ENCODE measurements around the gene MACROD2.
A peak's percentile ranks its signal among the peaks of the same experiment; 100 is the strongest.
"Not testable (repeated sequence)": the region's sequence is repeated elsewhere in the genome, so short reads cannot be mapped to it uniquely, and the experiment has no call there.

MACROD2 gene

DNA sequence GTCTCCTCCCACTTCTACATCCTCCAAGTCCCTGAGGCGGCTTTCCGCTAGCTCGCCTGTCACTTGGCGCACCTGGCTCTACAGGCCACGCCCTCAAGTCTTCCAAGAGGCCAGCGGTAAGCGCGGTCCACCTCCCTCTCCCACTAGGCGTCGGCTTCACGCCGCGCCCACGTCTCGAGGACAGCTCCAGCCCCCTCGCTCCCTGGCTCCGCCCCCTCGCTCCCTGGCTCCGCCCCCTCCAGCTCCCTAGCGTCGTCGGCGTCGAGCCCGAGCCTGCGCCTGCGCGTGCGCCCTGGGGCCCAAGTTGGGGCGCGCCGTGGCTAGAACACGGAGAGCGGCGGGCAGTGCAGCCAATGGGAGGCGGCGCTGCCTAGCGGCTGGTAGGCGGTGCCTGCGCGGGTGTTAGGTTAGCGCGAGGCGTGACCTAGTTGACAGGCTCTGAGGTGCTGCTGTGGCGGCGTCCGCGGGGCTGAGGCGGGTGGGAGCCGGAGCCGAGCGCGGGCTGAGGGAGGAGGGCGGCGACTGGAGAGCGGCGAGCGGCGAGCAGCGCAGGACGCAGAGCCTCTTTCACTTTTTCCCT lies at the start of gene MACROD2:
Gene MACROD2, plus strand, starts transcription at position 431 of the 580 bp plus-strand sequence.
- DNase-seq, result peak; percentile 96

- DNase-seq, result no peak
Observed at GRCh38 chr20:13947719-13948118, 47.6 kb upstream of the MACROD2 start.

DNA sequence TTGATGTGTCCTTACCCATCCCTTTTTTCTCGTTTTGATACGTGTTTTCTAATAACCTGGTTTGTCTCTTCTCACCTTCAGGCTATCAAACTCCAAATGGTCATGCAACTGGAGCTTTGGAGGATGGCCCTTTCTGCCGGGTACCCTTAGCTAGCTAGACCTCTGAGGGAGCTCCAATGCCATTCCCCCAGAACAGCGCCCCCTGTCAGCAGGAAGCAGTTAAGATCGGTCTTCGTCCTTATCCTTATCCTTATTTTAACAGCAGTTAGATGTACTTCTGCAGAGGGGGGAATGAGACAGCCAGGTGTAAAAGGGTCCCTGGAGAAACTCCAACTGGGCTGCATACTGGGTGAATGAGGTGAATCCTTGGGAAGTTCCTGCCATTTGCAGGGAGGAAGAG lies 42.1 kb upstream of the MACROD2 start:
- DNase-seq, result no peak

DNA sequence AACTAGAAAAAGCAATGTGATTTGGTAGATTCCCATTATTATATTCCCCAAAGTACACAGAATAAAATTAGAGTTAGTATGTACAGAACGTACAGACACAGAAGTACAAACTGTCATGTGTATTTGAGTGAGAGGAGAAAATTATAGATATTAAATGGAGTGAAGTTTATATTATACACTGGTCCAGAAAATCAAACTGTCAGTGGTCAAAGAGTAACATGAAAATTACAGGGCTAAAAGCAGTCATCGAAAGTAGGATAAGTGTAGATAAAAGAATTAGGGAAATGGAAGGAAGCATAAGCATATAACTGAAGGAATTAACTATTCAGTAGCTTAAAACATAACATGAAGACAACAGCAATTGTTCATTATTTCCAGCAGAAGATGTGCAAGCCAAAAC lies 35.2 kb upstream of the MACROD2 start:
- no peak for DNase-seq

DNA sequence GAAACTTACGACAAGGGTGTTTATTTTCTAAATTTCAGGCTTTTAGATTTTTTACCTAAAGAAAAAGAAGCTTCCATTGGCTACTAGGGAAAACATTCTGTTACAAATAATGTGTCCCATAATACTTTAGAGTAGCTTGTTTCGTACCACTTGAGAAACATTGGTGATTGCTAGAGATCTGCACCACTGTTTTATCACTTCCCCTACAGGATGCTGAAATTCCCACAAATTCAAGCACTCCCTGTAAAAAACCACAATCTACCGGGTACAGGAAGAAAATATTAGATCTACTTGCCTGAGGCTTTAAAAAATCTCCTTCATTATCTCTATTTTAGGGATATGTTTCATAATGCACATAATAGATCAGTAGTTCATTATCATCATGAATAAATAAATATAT lies 34.8 kb upstream of the MACROD2 start:
- no peak for DNase-seq

DNA sequence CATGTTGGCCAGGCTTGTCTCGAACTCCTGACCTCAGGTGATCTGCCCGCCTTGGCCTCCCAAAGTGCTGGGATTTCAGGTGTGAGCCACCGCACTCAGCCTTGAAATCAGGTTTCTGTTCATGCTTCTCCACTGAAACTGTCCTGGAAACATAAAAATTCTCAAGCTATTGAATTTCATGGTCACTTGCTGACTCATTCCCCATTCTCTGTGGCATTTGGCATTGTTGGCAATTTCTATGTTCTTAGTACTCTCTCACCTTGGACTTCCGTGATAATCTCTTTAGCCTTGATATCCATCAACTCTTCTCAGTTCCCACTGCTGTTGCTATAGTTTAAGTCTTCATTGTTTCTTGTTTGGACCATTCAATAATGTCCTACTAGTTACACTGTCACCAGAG lies 11.1 kb upstream of the MACROD2 start:
- no peak for DNase-seq

GRCh38 chr20:13990465-13990864 lies 4.9 kb upstream of the MACROD2 start, which contains the start of gene SEL1L2:
Gene SEL1L2, minus strand, starts transcription at chr20:13990614. Its CDS starts 80 bp downstream, at chr20:13990534.
- DNase-seq, result no peak

DNA sequence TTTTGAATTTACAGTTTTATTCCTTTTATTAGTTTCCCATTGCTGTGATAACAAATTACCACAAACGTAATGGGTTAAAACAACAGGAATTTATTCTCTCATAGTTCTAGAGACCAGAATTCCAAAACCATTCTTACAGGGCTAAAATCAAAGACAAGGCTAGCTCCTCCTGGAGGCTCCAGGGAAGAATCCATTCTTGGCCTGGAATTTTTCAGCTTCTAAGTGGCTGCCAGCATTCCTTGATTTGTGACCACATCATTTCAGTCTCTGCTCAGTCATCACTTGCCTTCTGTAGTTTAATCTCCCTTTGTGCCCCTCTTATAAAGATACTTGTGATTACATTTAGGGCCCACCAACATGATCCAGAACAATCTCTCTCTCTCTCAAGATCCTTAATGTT lies 4.0 kb upstream of the MACROD2 start:
- DNase-seq, result no peak

DNA sequence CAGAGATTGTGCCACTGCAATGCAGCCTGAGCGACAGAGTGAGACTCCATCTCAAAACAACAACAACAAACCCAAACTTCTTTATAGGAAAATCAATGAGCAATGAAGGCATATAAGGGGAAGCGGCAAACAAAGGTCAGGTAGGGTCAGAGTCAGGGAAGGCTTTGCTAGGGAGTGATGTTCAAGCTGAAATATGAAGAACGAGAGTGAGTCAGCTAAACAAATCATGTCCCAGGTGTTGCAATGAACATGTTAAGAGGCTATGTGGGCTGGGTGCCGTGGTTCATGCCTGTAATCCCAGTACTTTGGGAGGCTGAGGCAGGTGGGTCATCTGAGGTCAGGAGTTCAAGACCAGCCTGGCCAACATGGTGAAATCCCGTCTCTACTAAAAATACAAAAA lies 3.4 kb upstream of the MACROD2 start:
- DNase-seq, result not testable (repeated sequence)

GRCh38 chr20:13995841-13996240 lies 525 bp downstream of the MACROD2 start:
- peak; percentile 47 for DNase-seq

DNA sequence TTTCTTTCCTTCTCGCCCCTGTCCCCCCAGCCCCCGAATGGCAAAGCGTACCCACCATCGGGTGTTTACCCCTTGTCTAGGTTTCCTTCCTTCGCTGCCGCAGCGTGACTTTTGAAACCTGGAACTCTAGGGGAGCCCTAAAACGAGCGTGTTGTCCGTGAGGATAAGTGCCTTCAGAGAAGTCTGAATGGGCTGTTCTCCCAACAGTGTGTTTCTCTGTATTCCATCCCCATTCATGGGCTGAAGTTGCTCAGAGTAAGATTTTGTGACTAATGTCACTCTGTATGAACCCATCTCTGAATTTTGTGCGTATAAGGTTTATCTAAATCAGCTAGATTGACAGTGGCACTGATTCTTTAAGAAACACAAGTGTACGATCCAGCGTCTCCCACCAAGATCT lies 949 bp downstream of the MACROD2 start:
- DNase-seq, result peak; percentile 24

GRCh38 chr20:14000917-14001316 lies 5.6 kb downstream of the MACROD2 start:
- DNase-seq, result no peak

- DNase-seq, result no peak
Observed at GRCh38 chr20:14005996-14006395, 10.7 kb downstream of the MACROD2 start.

DNA sequence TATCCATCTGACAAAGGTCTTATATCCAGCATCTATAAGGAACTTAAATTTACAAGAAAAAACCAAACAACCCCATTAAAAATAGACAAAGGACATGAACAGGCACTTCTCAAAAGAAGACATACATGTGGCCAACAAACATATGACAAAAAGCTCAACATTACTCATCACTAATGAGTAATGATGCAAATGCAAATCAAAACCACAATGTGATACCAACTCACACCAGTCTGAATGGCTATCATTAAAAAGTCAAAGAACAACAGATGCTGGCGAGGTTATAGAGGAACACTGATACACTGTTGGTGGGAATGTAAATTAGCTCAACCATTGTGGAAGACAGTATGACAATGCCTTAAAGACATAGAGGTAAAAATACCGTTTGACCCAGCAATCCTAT lies 13.9 kb downstream of the MACROD2 start:
- no peak for DNase-seq

- no peak for DNase-seq
Observed at GRCh38 chr20:14012671-14013070, 17.4 kb downstream of the MACROD2 start.

DNA sequence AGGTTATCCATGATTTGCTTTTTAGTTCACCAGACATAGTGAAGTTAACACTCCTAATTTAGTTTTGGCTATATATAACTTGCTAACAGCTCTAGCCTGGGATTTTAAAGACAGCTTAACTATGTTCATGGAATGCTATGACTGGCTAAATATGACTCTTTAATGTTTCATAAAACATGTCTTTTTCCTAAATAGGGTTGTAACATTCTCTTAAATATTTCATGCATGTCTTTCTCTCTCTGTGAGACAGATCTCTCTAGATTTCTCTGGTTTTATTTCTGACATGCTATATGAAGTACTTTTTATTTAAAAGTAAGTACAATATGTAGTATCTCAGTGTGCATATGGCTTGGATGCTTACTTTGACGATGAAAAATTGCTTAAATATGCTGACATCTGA lies 35.7 kb downstream of the MACROD2 start:
- DNase-seq, result no peak

DNA sequence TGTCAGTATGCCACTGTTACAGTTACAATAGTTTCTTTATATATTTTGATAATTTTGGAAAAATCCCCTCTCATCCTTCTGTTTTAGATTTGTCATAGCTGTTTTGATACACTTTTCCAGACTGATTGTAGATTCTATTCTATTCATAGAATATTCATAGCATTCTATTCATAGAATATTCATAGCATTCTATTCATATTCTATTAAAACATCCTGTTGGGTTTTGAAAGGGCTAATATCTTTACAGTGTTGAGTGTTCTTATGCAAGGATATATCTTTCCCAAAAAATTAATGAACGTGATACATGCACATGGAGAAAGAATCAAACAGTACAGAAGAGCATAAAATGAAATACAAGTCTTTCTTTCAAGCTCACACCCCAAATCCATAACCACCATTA lies 38.0 kb downstream of the MACROD2 start:
- DNase-seq, result no peak

DNA sequence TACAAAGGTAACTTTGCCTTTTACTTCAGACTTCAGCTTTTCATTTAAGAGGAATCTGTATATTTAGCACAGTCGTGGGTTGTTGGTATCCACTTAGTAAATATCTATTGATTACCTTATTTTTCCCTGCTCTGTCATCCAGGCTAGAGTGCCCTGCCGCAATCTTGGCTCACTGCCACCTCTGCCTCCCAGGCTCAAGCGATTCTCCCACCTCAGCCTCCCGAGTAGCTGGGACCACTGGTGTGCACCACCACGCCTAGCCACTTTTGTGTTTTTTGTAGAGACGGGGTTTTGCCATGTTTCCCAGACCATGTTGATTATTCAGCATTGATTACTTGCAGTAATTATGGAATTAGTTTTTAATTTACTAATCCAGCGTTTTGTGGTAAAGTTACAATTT lies 41.3 kb downstream of the MACROD2 start:
- DNase-seq, result no peak

DNA sequence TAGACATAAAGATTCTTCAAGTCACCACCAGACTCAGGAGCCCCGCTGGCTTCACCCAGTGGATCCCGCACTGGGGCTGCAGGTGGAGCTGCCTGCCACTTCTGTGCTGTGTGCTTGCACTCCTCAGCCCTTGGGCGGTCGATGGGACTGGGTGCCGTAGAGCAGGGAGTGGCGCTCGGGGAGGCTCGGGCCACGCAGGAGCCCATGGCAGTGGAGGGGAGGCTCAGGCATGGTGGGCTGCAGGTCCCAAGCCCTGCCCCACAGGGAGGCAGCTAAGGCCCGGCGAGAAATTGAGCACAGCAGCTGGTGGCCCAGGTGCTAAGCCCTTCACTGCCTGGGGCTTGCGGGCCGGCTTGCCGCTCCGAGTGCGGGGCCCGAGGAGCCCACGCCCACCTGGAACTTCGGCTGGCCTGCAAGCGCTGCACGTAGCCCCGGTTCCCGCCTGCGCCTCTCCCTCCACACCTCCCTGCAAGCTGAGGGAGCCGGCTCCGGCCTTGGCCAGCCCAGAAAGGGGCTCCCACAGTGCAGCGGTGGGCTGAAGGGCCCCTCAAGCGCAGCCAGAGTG lies 49.5 kb downstream of the MACROD2 start:
- not testable (repeated sequence) for DNase-seq

- no peak for DNase-seq
Observed at GRCh38 chr20:14046534-14046933, 51.2 kb downstream of the MACROD2 start.

DNA sequence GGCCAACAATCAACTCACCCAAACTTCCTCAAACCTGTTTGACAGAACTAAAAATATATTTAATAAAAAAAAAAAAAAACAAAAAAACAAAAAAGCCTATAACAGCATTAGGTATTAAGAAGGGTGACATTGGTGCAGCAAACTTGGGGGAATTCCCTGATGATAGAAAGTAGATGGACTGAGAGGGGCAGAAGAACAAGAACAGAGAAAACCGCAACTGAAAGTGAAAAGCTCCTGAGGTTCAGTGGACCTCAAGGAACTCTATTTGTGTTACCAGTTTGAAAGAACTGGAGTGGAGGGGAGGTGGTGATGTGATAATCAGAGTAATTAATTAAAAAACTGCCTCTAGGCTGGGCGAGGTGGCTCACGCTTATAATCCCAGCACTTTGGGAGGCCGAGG lies 53.8 kb downstream of the MACROD2 start:
- no peak for DNase-seq

DNA sequence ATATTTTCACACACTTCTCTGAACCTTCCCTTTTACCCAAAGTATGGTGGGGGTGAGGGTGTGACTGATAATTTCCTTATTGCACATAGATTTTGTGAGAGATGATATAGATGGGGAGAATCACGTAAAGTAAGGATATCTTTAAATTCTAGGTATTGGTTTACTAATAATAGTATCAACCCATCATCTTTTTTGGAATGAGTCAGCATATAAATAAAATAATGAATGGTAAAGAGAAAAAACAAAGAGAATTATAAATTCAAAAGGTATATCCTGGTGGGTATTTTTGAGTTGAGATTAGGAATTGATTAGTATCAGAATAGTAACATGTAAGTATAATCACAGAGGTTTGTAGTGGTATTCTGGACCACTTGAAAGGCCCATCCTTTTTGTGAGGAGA lies 56.1 kb downstream of the MACROD2 start:
- DNase-seq, result no peak

- peak; percentile 79 for DNase-seq
Observed at GRCh38 chr20:14055127-14055742, 59.9 kb downstream of the MACROD2 start.

- no peak for DNase-seq
Observed at GRCh38 chr20:14062171-14062570, 66.9 kb downstream of the MACROD2 start.

GRCh38 chr20:14062786-14063185 lies 67.5 kb downstream of the MACROD2 start:
- no peak for DNase-seq

Data from NCI-H748 treated with DMSO at 0.1 percent for 48 hours (cell line).